ENCODE measurements around the gene SLC22A23.

SLC22A23 gene

DNA sequence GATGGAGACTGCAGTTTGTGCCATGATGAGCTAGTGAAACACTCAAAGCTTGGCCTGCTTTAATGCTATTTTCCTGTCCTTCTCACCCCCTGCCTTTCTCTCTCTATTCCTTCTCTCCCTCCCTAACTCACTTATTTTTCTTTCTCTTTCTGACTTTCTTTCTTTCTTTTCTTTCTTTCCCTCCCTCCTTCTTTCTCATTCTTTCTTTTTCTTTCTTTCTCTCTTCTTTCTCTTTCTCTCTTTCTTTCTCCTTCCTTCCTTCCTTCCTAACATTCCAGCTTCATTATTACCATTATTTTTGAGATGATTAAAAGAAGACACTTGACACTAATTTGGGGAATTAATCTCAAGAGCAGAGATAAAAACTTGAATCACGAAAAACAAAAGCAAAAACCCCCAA is 39.5 kb upstream of the SLC22A23 start:
- H3K27me3 ChIP-seq (ENCODE audit: control insufficient read depth in 1 of 2, insufficient read depth in 1 of 2, low read length in 2 of 2): peaks cover 0 to 24% of the 10 kb centered on the region in 2 experiments
- H3K27ac ChIP-seq (ENCODE audit: low read length, poor library complexity, severe bottlenecking): no peak overlapping the region
- H2BK15ac ChIP-seq (ENCODE audit: low read depth, poor library complexity, severe bottlenecking): no peak overlapping the region
- no peak overlapping the region for H3K9ac ChIP-seq (ENCODE audit: low read length)
- H2BK12ac ChIP-seq (ENCODE audit: low read length in 2 of 2): no peak overlapping the region
- H3K9me3 ChIP-seq (ENCODE audit: control insufficient read depth, low read length): no peaks in the 10 kb centered on the region
- no peaks in the 10 kb centered on the region for H3K36me3 ChIP-seq (ENCODE audit: control insufficient read depth in 1 of 2, insufficient read depth in 2 of 2, low read depth in 1 of 2, low read length in 2 of 2)
- no peak overlapping the region for H3K4me3 ChIP-seq (ENCODE audit: insufficient read depth in 1 of 2, low read depth in 1 of 2, low read length in 2 of 2)
- H3K18ac ChIP-seq (ENCODE audit: low read depth in 1 of 2, low read length in 2 of 2): no peak overlapping the region
- no peak overlapping the region for H2BK5ac ChIP-seq (ENCODE audit: low read depth, low read length, poor library complexity, severe bottlenecking)
- no peak overlapping the region for H3K4ac ChIP-seq (ENCODE audit: low read depth in 1 of 2, low read length in 2 of 2)
- H3K4me2 ChIP-seq (ENCODE audit: low read length, poor library complexity, severe bottlenecking): no peak overlapping the region
- H2AFZ ChIP-seq (ENCODE audit: low read depth, low read length): no peak overlapping the region
- no peak overlapping the region for H2AK5ac ChIP-seq (ENCODE audit: low read length, severe bottlenecking)
- H3K4me1 ChIP-seq (ENCODE audit: control insufficient read depth, insufficient read depth, low read depth, low read length): peaks cover 1% of the 10 kb centered on the region
- WGBS: no CpG with 5 or more reads among the region's 1 CpG
- no peak overlapping the region for H2BK120ac ChIP-seq (ENCODE audit: low read depth, low read length)
- no peak overlapping the region for H4K91ac ChIP-seq (ENCODE audit: low read length)
- H3K79me1 ChIP-seq (replicated peaks; ENCODE audit: low read length, poor library complexity, severe bottlenecking): no peaks in the 10 kb centered on the region
- H3K14ac ChIP-seq (ENCODE audit: low read length in 2 of 2): no peak overlapping the region
- no peak overlapping the region for H4K8ac ChIP-seq (ENCODE audit: low read length)
- no peak overlapping the region for H3K23ac ChIP-seq (ENCODE audit: low read length in 2 of 2)
- DNase-seq: no peak

DNA sequence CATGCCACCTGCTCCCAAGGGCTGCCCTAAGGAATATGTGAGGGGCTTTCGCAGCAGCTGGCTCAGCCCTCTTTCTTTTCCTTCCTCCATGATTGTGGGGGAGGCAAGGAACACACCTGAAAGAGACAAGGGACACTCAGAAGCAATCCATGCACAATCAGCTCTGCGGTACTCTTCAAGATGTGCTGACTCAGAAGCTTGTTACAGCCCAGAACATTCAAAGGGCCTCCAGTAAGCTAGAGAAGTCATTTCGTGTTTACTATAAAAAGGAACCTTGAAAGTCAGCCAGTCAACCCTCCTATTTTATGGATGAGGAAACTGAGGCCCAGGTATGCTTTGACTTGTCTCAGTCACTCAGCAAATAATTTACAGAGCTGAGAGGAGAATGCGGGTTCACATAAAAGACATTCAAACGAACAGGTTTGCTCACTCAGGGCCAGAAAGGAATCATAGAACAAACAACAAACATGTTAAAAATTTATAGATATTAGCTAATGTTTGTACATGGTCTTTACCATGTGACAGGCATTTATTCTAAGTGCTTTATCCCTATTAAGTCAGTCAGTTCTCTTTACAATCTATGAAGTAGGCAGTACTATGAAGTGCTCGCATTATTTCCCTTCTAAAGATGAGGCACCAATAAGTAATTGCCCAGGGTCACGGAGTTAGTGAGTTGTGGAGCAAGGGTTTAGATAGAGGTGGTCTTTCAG is 37.7 kb upstream of the SLC22A23 start:
- Histone ChIP-seq H3K27ac (ENCODE audit: low read length, poor library complexity, severe bottlenecking) (no peak overlapping the region), H3K79me1 (replicated peaks; ENCODE audit: low read length, poor library complexity, severe bottlenecking) (no peaks in the 10 kb centered on the region), H4K8ac (ENCODE audit: low read length) (no peak overlapping the region), H3K36me3 (ENCODE audit: control insufficient read depth in 1 of 2, insufficient read depth in 2 of 2, low read depth in 1 of 2, low read length in 2 of 2) (no peaks in the 10 kb centered on the region), H3K9ac (ENCODE audit: low read length) (no peak overlapping the region), H2BK12ac (ENCODE audit: low read length in 2 of 2) (no peak overlapping the region), H3K4me2 (ENCODE audit: low read length, poor library complexity, severe bottlenecking) (no peak overlapping the region), H3K27me3 (ENCODE audit: control insufficient read depth in 1 of 2, insufficient read depth in 1 of 2, low read length in 2 of 2) (peaks cover 0 to 27% of the 10 kb centered on the region in 2 experiments), H3K4me1 (ENCODE audit: control insufficient read depth, insufficient read depth, low read depth, low read length) (no peaks in the 10 kb centered on the region), H2BK5ac (ENCODE audit: low read depth, low read length, poor library complexity, severe bottlenecking) (no peak overlapping the region), H3K14ac (ENCODE audit: low read length in 2 of 2) (no peak overlapping the region), H4K91ac (ENCODE audit: low read length) (no peak overlapping the region), H3K9me3 (ENCODE audit: control insufficient read depth, low read length) (no peaks in the 10 kb centered on the region), H2AK5ac (ENCODE audit: low read length, severe bottlenecking) (no peak overlapping the region), H3K23ac (ENCODE audit: low read length in 2 of 2) (no peak overlapping the region), H2AFZ (ENCODE audit: low read depth, low read length) (no peak overlapping the region), H3K4ac (ENCODE audit: low read depth in 1 of 2, low read length in 2 of 2) (no peak overlapping the region), H2BK15ac (ENCODE audit: low read depth, poor library complexity, severe bottlenecking) (no peak overlapping the region), H3K18ac (ENCODE audit: low read depth in 1 of 2, low read length in 2 of 2) (no peak overlapping the region), H3K4me3 (ENCODE audit: insufficient read depth in 1 of 2, low read depth in 1 of 2, low read length in 2 of 2) (no peak overlapping the region), H2BK120ac (ENCODE audit: low read depth, low read length) (no peak overlapping the region)
- DNase-seq: no peak
- WGBS: 92% methylated on average over 4 of the region's 7 CpGs

DNA sequence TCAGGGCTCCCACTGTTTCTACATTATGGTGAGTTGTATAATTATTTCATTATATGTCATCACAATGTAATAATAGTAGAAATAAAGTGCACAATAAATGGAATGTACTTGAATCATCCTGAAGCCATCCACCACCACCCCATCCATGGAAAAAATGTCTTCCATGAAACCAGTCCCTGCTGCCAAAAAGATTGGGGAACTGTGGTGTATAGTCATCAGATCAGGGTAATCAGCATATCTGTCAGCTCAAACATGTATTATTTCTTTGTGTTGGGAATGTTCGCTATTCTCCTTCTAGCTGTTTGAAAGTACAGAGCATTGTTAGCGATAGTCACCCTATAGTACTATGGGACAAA is 33.8 kb upstream of the SLC22A23 start:
- H2AK5ac ChIP-seq (ENCODE audit: low read length, severe bottlenecking): no peak overlapping the region
- no peaks in the 10 kb centered on the region for H3K4me1 ChIP-seq (ENCODE audit: control insufficient read depth, insufficient read depth, low read depth, low read length)
- no peak overlapping the region for H3K18ac ChIP-seq (ENCODE audit: low read depth in 1 of 2, low read length in 2 of 2)
- H3K9me3 ChIP-seq (ENCODE audit: control insufficient read depth, low read length): no peaks in the 10 kb centered on the region
- no peak overlapping the region for H2BK5ac ChIP-seq (ENCODE audit: low read depth, low read length, poor library complexity, severe bottlenecking)
- H2BK15ac ChIP-seq (ENCODE audit: low read depth, poor library complexity, severe bottlenecking): no peak overlapping the region
- H3K27me3 ChIP-seq (ENCODE audit: control insufficient read depth in 1 of 2, insufficient read depth in 1 of 2, low read length in 2 of 2): peaks cover 0 to 27% of the 10 kb centered on the region in 2 experiments
- H3K23ac ChIP-seq (ENCODE audit: low read length in 2 of 2): no peak overlapping the region
- no peak overlapping the region for H3K9ac ChIP-seq (ENCODE audit: low read length)
- no peak overlapping the region for H3K27ac ChIP-seq (ENCODE audit: low read length, poor library complexity, severe bottlenecking)
- H2BK120ac ChIP-seq (ENCODE audit: low read depth, low read length): no peak overlapping the region
- no peak overlapping the region for H2AFZ ChIP-seq (ENCODE audit: low read depth, low read length)
- H4K8ac ChIP-seq (ENCODE audit: low read length): no peak overlapping the region
- H3K14ac ChIP-seq (ENCODE audit: low read length in 2 of 2): no peak overlapping the region
- H3K4ac ChIP-seq (ENCODE audit: low read depth in 1 of 2, low read length in 2 of 2): no peak overlapping the region
- H4K91ac ChIP-seq (ENCODE audit: low read length): no peak overlapping the region
- no peaks in the 10 kb centered on the region for H3K79me1 ChIP-seq (replicated peaks; ENCODE audit: low read length, poor library complexity, severe bottlenecking)
- no peak for DNase-seq
- no peak overlapping the region for H3K4me2 ChIP-seq (ENCODE audit: low read length, poor library complexity, severe bottlenecking)
- no peaks in the 10 kb centered on the region for H3K36me3 ChIP-seq (ENCODE audit: control insufficient read depth in 1 of 2, insufficient read depth in 2 of 2, low read depth in 1 of 2, low read length in 2 of 2)
- WGBS: 100% methylated on average over 2 of the region's 2 CpGs
- no peak overlapping the region for H2BK12ac ChIP-seq (ENCODE audit: low read length in 2 of 2)
- H3K4me3 ChIP-seq (ENCODE audit: insufficient read depth in 1 of 2, low read depth in 1 of 2, low read length in 2 of 2): no peak overlapping the region

DNA sequence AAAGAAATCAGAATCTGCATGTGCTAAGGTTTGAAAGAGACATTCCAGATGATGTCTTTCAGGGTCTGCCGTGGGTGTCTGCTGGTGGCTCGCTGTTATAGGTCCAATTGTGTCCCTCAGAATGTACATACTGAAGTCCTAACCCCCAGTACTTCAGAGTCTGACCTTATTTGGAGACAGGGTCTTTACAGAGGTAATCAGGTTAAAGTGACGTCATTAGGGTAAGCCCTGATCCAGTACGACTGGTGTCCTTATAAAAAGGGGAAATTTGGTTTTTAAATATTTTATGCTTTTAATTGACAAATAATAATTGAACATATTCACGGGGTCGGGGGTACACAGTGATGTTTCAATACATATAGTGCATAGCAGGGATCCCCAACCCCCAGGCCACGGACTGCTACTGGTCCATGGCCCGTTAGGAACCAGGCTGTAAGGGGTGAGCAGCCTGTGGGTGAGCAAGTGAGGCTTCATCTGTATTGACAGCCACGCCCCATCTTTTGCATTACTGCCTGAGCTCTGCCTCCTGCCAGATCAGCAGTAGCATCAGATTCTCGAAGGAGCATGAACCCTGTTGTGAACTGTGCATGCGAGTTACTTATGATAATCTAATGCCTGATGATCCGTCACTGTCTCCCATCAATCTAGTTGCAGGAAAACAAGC is 33.2 kb upstream of the SLC22A23 start:
- Histone ChIP-seq H3K9ac (ENCODE audit: low read length) (no peak overlapping the region), H2BK120ac (ENCODE audit: low read depth, low read length) (no peak overlapping the region), H3K14ac (ENCODE audit: low read length in 2 of 2) (no peak overlapping the region), H3K27ac (ENCODE audit: low read length, poor library complexity, severe bottlenecking) (no peak overlapping the region), H3K4me1 (ENCODE audit: control insufficient read depth, insufficient read depth, low read depth, low read length) (no peaks in the 10 kb centered on the region), H3K9me3 (ENCODE audit: control insufficient read depth, low read length) (peaks cover under 1% of the 10 kb centered on the region), H2BK15ac (ENCODE audit: low read depth, poor library complexity, severe bottlenecking) (no peak overlapping the region), H2BK5ac (ENCODE audit: low read depth, low read length, poor library complexity, severe bottlenecking) (no peak overlapping the region), H3K4ac (ENCODE audit: low read depth in 1 of 2, low read length in 2 of 2) (no peak overlapping the region), H4K91ac (ENCODE audit: low read length) (no peak overlapping the region), H2AK5ac (ENCODE audit: low read length, severe bottlenecking) (no peak overlapping the region), H3K18ac (ENCODE audit: low read depth in 1 of 2, low read length in 2 of 2) (no peak overlapping the region), H3K23ac (ENCODE audit: low read length in 2 of 2) (no peak overlapping the region), H3K4me2 (ENCODE audit: low read length, poor library complexity, severe bottlenecking) (no peak overlapping the region), H3K79me1 (replicated peaks; ENCODE audit: low read length, poor library complexity, severe bottlenecking) (no peaks in the 10 kb centered on the region), H4K8ac (ENCODE audit: low read length) (no peak overlapping the region), H2AFZ (ENCODE audit: low read depth, low read length) (no peak overlapping the region), H3K36me3 (ENCODE audit: control insufficient read depth in 1 of 2, insufficient read depth in 2 of 2, low read depth in 1 of 2, low read length in 2 of 2) (no peaks in the 10 kb centered on the region), H3K27me3 (ENCODE audit: control insufficient read depth in 1 of 2, insufficient read depth in 1 of 2, low read length in 2 of 2) (peaks cover 0 to 25% of the 10 kb centered on the region in 2 experiments), H2BK12ac (ENCODE audit: low read length in 2 of 2) (no peak overlapping the region), H3K4me3 (ENCODE audit: insufficient read depth in 1 of 2, low read depth in 1 of 2, low read length in 2 of 2) (no peak overlapping the region)
- 87% methylated on average over 11 of the region's 12 CpGs for WGBS
- DNase-seq: no peak

Measured in mesenchymal stem cell (in vitro differentiated cells and primary cell).